HepG2 (cell line): ENCODE data around the gene TWNK. TPM values are rescaled to one million over a fixed set of nuclear protein-coding genes. Genes with fewer than 3 reads are reported as not detected.

ENCODE experiments used
- AGO2 ChIP-seq: fragments of 200-400 bp; formaldehyde crosslinking; optimal IDR thresholded peaks from 2 replicates; pipeline ENCODE3; 2017; ENCODE audit warnings: mild to moderate bottlenecking, low read depth, low read length, moderate library complexity
- ATF7 ChIP-seq, 2 experiments: fragments of 450-650 bp in 1 of 2; sonication (generic) in 1 of 2; formaldehyde crosslinking in 1 of 2; IDR thresholded peaks; 2 replicates each; pipeline versions ENCODE4 v1.4.0 to v1.6.1; 2016 to 2020; ENCODE audit warnings: antibody characterized with exemption in 1 of 2, mild to moderate bottlenecking in 1 of 2, missing genetic modification reagents in 1 of 2
- CSRNP2 ChIP-seq: sonication (generic); formaldehyde crosslinking; conservative IDR thresholded peaks from 2 replicates; pipeline ENCODE4 v1.8.0; 2022; ENCODE audit warnings: low read depth, missing genetic modification reagents
- DNMT1 ChIP-seq: sonication (generic); formaldehyde crosslinking; IDR thresholded peaks from 2 replicates; pipeline ENCODE4 v1.5.1; 2020; ENCODE audit warnings: mild to moderate bottlenecking, missing genetic modification reagents
- E2F1 ChIP-seq: sonication (generic); formaldehyde crosslinking; IDR thresholded peaks from 2 replicates; pipeline ENCODE4 v1.5.0; 2020; ENCODE audit warnings: missing genetic modification reagents
- GZF1 ChIP-seq: sonication (generic); formaldehyde crosslinking; IDR thresholded peaks from 2 replicates; pipeline ENCODE4 v1.5.1; 2020; ENCODE audit warnings: mild to moderate bottlenecking, missing genetic modification reagents
- HOXA3 ChIP-seq: sonication (generic); formaldehyde crosslinking; IDR thresholded peaks from 2 replicates; pipeline ENCODE4 v1.5.0; 2020; ENCODE audit warnings: missing genetic modification reagents
- MAFK ChIP-seq, 2 experiments: IDR thresholded peaks in 1 of 2; conservative IDR thresholded peaks in 1 of 2; 2 replicates each; pipeline ENCODE4 v1.6.1; 2011; ENCODE audit warnings: improper control_type of control experiment in 2 of 2, low read length in 2 of 2
- MAZ ChIP-seq, 2 experiments: sonication (generic) in 1 of 2; formaldehyde crosslinking in 1 of 2; IDR thresholded peaks; 2 replicates each; pipeline versions ENCODE4 v1.5.0 to v1.6.1; 2012 to 2020; ENCODE audit warnings: low read depth in 2 of 2, mild to moderate bottlenecking in 2 of 2, borderline replicate concordance in 1 of 2, improper control_type of control experiment in 1 of 2, low read length in 1 of 2, missing genetic modification reagents in 1 of 2, moderate library complexity in 1 of 2
- NCOA2 ChIP-seq: sonication (generic); formaldehyde crosslinking; IDR thresholded peaks from 2 replicates; pipeline ENCODE4 v1.8.0; 2022; ENCODE audit warnings: inconsistent platforms
- NR0B2 ChIP-seq: sonication (generic); formaldehyde crosslinking; IDR thresholded peaks from 2 replicates; pipeline ENCODE4 v1.4.0; 2020; ENCODE audit warnings: mild to moderate bottlenecking, missing genetic modification reagents
- NR3C1 ChIP-seq: sonication (generic); formaldehyde crosslinking; IDR thresholded peaks from 2 replicates; pipeline ENCODE4 v1.4.0; 2020; ENCODE audit warnings: missing genetic modification reagents
- SMARCE1 ChIP-seq: fragments of 450-650 bp; IDR thresholded peaks from 2 replicates; pipeline ENCODE4 v1.6.1; 2017; ENCODE audit warnings: borderline replicate concordance
- SOX13 ChIP-seq, 3 experiments: fragments of 450-650 bp in 1 of 3; sonication (generic) in 1 of 3; formaldehyde crosslinking in 1 of 3; IDR thresholded peaks in 2 of 3; conservative IDR thresholded peaks in 1 of 3; 2 replicates each; pipeline versions ENCODE4 v1.5.0 to v1.6.1; 2016 to 2020; ENCODE audit warnings: antibody characterized with exemption in 1 of 3, mild to moderate bottlenecking in 1 of 3, missing compliant biosample characterization in 1 of 3, missing genetic modification reagents in 1 of 3, moderate library complexity in 1 of 3
- TFE3 ChIP-seq: IDR thresholded peaks from 2 replicates; pipeline ENCODE4 v1.6.1; 2016
- ZKSCAN1 ChIP-seq: fragments of 150-350 bp; IDR thresholded peaks from 2 replicates; pipeline ENCODE4 v1.6.1; 2014; ENCODE audit warnings: low read length
- ZNF160 ChIP-seq: sonication (generic); formaldehyde crosslinking; IDR thresholded peaks from 2 replicates; pipeline ENCODE4 v1.8.0; 2022; ENCODE audit warnings: mild to moderate bottlenecking, inconsistent platforms, missing genetic modification reagents
- ZNF430 ChIP-seq: sonication (generic); formaldehyde crosslinking; IDR thresholded peaks from 2 replicates; pipeline ENCODE4 v1.9.0; 2021; ENCODE audit warnings: mild to moderate bottlenecking, missing genetic modification reagents
- ZNF431 ChIP-seq: sonication (generic); formaldehyde crosslinking; IDR thresholded peaks from 2 replicates; pipeline ENCODE4 v1.9.0; 2022; ENCODE audit warnings: missing genetic modification reagents, low read depth, mild to moderate bottlenecking, borderline replicate concordance
- ZNF496 ChIP-seq: sonication (generic); formaldehyde crosslinking; IDR thresholded peaks from 2 replicates; pipeline ENCODE4 v1.8.1; 2023; ENCODE audit warnings: mild to moderate bottlenecking, moderate library complexity, missing genetic modification reagents; ENCODE audit not compliant: insufficient replicate concordance
- ZNF503 ChIP-seq: sonication (generic); formaldehyde crosslinking; IDR thresholded peaks from 2 replicates; pipeline ENCODE4 v1.4.0; 2020; ENCODE audit warnings: missing genetic modification reagents
- ZNF776 ChIP-seq: sonication (generic); formaldehyde crosslinking; IDR thresholded peaks from 2 replicates; pipeline ENCODE4 v1.4.0; 2020; ENCODE audit warnings: mild to moderate bottlenecking, missing genetic modification reagents
- polyA plus RNA-seq, 8 experiments: library from polyadenylated mRNA; depleted of rRNA in 3 of 8; stranded (reverse) in 7 of 8; unstranded in 1 of 8; fragments of >200 nt; fragmentation: Illumina TruSeq in 4 of 8; extraction: Trizol in 4 of 8; gene quantifications; 2 replicates each; pipeline versions ENCODE4 v1.2.1 to v1.2.3, GENCODE V29; 2011 to 2016; ENCODE audit warnings: low read depth in 4 of 8, missing spikeins in 1 of 8, mixed read lengths in 1 of 8; ENCODE audit not compliant: insufficient read depth in 1 of 8
- total RNA-seq, 5 experiments: library from RNA; depleted of rRNA; stranded (reverse); fragments of >200 nt; fragmentation: Illumina TruSeq; extraction: Trizol; gene quantifications; 2 replicates each; pipeline ENCODE4 v1.2.3, GENCODE V29; 2016; ENCODE audit warnings: low read depth in 1 of 5

The TWNK gene
- total and polyA plus RNA-seq, 2 of the 13 experiments (the other 11 are each of a cell fraction or from before 2014, with no cell fraction given): 10.7 to 16.5 TPM

- TF ChIP-seq NR0B2 (CRISPR knock-in tag) (no peak), ZKSCAN1 (no peak), ZNF496 (CRISPR knock-in tag) (no peak), GZF1 (CRISPR knock-in tag) (0 out of 2 replicates have a peak, but pooled peaks have one; percentile 17), CSRNP2 (no peak), SOX13 (IDR thresholded peaks at IDR 0.05) (no peak), SOX13 (CRISPR knock-in tag; conservative IDR thresholded peaks at IDR 0.05 in 1 of 2, IDR thresholded peaks at IDR 0.05 in 1 of 2) (no peak), NCOA2 (CRISPR knock-in tag) (no peak), SMARCE1 (no peak), AGO2 (no peak), MAZ (IDR thresholded peaks at IDR 0.05; ENCODE audit: borderline replicate concordance, low read depth, low read length) (0 out of 2 replicates have a peak, but pooled peaks have one; percentile 48), MAZ (CRISPR knock-in tag; IDR thresholded peaks at IDR 0.05; ENCODE audit: low read depth) (no peak), ZNF160 (no peak), ZNF431 (0 out of 2 replicates have a peak, but pooled peaks have one; percentile 29), TFE3 (CRISPR knock-in tag) (no peak), MAFK (conservative IDR thresholded peaks at IDR 0.05 in 1 of 2, IDR thresholded peaks at IDR 0.05 in 1 of 2; ENCODE audit: low read length in 2 of 2) (no peak), ZNF776 (CRISPR knock-in tag) (no peak), DNMT1 (no peak), ATF7 (IDR thresholded peaks at IDR 0.05) (no peak), ATF7 (CRISPR knock-in tag; IDR thresholded peaks at IDR 0.05) (no peak), HOXA3 (CRISPR knock-in tag) (no peak; the same call in 1 of the 2 replicates), NR3C1 (CRISPR knock-in tag) (no peak), ZNF503 (CRISPR knock-in tag) (no peak), ZNF430 (CRISPR knock-in tag) (peak; percentile 71), E2F1 (CRISPR knock-in tag) (peak; percentile 48; the same call in 1 of the 2 replicates)
These were observed 55.5 kb downstream of the TWNK start (continued) for GRCh38 chr10:101042667-101043362.
